ENCODE data around the gene SPATA31D3.

GRCh38 chr9:81894891-81895290, 48.4 kb upstream of the SPATA31D3 start:
- TF ChIP-seq RXRA (IDR thresholded peaks at IDR 0.05) (no peak), NR2F2 (IDR thresholded peaks at IDR 0.05) (no peak), GABPA (IDR thresholded peaks at IDR 0.05 in 1 of 2, conservative IDR thresholded peaks at IDR 0.05 in 1 of 2) (no peak), RAD21 (IDR thresholded peaks at IDR 0.05) (no peak), CTCF (IDR thresholded peaks at IDR 0.05; ENCODE audit: low read depth, low read length, missing input control) (no peak), REST (IDR thresholded peaks at IDR 0.05) (no peak), TAF1 (conservative IDR thresholded peaks at IDR 0.05) (no peak), SP1 (IDR thresholded peaks at IDR 0.05) (no peak), ATF3 (IDR thresholded peaks at IDR 0.05) (no peak)
